Activated T-cell treated with anti-CD3 and anti-CD28 coated beads, Interleukin-2, amount 50 U/mL, for 48 hours (primary cell): ENCODE results near the gene DNAJC17.

ENCODE experiments used
- DNase-seq, 2 experiments: peaks; one replicate each; pipeline ENCODE4 v3.0.0-alpha.2; 2020

The DNAJC17 gene

DNA sequence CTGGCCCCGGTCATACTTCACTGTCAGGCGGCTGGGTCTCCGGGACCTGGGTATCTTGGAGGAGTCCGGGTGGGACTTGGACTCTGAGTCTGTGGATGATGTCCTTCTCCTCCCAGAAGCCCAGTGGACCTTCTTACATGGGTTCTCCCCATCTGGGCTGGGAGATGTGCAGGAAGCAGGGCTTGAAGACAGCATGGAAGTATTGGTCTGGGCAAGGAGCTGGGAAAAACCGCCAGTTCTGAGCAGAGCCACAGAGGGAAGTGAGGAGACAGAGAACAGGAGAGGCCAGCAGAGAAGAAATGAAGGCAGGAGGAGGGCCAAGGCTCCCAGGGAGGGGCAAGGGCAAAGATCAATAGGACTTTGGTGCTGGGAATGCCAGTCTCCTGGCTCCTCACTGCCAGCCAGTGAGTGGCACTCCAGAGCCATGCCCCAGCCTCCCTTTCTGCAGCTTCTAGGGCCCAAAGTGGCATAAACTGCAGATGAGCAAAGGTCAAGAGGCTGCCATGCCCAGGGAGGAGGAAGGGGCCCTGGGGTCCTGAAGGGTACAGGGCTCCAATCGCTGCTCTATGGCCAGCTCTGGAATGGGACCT, 21.3 kb upstream of the DNAJC17 start, which contains the start of gene PPP1R14D:
PPP1R14D (minus strand) TSS at position 262 of the 590 bp plus-strand sequence; CDS start at position 195, 67 bp downstream.
- no peak for DNase-seq

DNA sequence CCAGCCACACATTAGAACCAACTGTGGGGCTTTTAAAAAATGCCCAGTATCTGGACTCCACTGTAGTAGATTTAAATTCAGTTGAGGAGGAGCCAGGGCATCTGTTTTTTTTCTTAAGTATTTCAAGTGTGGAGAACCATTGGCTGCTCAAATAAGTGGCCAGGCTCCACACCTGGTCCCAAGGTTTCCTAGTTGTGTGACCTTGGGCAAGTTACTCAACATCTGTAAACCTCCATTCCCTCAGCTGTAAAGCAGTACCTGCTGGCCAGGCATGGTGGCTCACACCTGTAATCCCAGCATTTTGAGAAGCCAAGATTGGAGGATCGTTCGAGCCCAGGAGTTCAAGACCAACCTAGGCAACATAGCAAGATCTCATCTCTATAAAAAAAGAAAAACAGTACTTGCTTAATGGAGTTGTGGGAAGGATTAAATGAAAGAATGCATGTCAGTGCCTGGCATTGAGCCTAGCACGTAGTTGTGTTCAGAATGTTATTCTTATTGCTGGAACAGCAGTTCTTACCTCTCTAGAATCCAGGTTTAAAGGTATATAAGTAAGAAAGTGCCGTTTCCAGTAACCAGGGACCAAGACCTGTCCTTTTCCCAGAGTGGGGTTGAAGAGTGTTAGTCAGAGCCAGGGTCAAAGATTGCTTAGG, 19.3 kb upstream of the DNAJC17 start:
- DNase-seq: no peak

- no peak for DNase-seq
Measured at GRCh38 chr15:40825661-40826422, 18.6 kb upstream of the DNAJC17 start.

DNA sequence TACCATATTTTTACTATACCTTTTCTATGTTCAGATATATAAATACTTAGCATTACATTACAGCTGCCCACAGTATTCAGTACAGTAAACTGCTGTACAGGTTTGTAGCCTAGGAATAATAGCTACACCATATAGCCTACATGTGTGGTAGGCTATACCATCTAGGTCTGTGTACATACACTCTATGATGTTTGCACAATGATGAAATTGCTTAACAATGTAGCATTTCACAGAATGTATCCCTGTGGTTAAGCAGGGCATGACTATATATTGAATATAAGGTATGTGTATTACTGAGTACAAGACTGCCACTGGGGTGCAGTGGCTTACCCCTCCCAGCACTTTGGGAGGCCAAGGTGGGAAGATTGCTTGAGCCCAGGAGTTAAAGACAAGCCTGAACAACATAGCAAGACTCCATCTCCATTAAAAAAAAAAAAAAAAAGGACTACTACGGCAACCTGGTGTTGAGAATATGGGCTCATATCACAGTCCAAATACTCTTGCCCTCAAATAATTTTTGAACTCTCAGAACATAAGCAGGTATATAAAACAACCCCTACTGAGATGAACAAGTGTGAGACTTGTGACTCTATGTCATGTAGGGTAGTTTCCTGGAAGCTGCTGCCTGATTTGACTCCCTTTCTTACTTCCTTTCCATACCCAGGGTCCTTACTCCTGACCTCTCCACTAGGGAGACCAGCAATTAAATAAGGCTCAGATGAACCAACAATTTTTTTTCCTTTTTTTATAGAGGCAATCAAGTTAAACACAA, 16.5 kb upstream of the DNAJC17 start:
- DNase-seq: no peak

- DNase-seq: no peak
Measured at GRCh38 chr15:40821195-40821594, 13.9 kb upstream of the DNAJC17 start.

GRCh38 chr15:40819048-40819447, 11.8 kb upstream of the DNAJC17 start:
- no peak for DNase-seq

DNA sequence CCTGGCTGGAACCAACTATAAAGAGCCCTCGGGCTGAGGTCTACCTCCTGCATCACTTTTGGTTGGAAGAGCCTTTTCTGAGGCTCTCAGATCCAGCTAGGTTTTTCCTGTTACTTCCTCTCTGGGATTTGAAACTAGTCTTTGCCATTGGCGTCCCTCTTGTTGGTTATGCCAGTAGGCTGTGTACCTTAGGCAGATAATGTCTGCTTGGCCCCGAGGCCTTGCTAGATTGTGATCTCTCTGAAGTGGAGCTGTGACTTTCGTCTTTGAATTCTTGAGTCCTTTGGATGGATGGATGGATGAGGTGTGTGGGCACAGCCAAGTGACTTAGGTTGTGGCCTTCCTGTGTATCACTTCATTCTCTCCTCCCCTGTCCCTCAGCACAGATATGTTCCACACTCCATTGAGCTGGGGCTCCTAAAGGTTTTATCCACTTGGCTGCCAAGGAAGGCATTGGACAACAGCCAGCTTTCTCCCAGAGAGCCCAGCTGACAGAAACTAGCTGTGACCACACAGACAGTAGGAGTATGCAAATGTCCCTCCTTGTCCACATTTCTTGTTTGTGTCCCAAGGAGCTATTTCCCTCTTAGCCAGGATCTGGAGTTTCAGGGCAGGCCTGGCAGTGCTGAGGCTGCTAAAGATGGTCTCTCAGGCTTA, 7.9 kb upstream of the DNAJC17 start:
- no peak for DNase-seq

DNA sequence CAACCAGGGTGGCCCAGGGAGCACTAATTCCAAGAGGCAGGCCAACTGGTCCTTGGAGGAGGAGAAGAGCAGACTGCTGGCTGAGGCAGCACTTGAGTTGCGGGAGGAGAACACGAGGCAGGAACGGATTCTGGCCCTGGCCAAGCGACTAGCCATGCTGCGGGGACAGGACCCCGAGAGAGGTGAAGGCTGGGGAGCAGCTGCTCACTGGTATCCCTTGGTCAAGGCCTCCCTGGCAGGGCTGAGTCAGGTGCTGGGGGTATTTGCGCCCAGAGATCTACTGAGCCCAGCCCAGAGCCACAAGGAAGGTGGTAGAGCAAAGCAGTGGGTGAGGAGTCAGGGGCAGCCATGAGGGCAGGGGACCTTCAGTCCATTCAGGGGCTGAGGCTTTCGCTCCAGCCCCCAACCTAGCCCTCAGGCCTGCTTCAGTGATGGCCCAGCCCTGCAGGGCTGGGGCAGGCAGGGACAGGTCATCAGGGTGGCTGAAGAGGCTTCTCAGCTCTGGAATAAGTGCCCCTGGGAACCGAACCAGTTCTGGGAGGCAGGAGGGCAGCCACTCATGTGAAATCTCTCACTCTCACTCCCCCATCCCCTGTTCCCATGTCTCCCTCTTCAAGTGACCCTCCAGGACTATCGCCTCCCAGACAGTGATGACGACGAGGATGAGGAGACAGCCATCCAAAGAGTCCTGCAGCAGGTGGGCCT, 5.6 kb upstream of the DNAJC17 start:
- no peak for DNase-seq

DNA sequence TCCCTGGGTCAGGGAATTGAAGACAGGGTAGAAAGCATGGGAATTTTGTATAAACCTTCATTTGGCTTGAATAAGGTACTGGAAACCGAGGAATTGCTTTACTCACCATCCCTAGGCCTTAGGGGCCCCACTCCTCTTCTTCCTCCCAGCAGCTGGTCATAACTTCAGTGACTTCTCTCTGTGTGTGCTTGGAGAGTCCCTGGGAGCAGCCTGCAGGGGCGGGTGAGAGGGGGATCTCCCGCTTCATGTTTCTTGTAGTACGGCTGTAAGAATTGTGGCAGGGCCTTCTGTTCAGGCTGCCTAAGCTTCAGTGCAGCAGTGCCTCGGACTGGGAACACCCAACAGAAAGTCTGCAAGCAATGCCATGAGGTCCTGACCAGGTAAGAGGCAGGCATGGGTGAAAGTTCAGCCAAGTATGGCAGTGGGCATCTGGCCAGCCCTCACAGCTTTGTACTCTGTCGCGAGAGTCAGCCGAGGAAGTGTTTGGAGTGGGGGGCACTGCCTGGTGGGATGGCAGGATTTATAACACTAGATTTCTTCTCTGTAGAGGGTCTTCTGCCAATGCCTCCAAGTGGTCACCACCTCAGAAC, 1.7 kb upstream of the DNAJC17 start:
- no peak for DNase-seq

DNA sequence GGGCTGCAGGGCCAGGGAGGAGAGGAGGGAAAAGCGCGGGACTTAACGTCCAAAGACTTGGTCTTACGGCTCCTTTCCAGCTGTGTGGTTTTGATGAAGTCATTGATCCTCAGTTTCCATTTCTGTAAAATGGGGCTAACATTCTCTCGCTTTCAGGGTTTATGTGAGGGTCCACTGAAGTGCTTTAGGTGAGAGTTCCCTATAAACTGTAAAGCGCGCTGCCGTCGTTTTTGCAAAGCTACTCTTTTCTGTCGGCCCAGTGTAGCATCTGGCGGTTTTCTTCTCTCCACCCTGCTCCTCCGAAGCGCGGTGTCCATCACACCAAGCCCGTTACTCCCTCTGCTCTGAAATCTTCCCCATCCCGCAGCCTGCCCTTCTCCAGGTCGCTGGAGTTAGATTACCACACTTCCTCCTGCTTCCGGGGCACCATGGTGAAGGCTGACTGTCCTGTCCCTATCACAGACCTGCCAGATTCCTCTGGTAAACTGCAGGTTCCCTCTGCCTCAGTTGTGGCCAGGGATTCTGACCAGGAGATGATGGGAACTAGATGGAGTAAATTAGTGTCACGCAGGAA, 702 bp upstream of the DNAJC17 start:
- peak in 1 of 2 experiments; percentile 22 for DNase-seq

GRCh38 chr15:40806672-40807027, 623 bp downstream of the DNAJC17 start:
- no peak for DNase-seq

GRCh38 chr15:40803688-40804087, 3.6 kb downstream of the DNAJC17 start:
- DNase-seq: no peak

- no peak for DNase-seq
Measured at GRCh38 chr15:40803076-40803475, 4.2 kb downstream of the DNAJC17 start.

GRCh38 chr15:40799523-40799922, 7.8 kb downstream of the DNAJC17 start:
- DNase-seq: no peak

- DNase-seq: no peak
Measured at GRCh38 chr15:40796512-40796911, 10.8 kb downstream of the DNAJC17 start.

DNA sequence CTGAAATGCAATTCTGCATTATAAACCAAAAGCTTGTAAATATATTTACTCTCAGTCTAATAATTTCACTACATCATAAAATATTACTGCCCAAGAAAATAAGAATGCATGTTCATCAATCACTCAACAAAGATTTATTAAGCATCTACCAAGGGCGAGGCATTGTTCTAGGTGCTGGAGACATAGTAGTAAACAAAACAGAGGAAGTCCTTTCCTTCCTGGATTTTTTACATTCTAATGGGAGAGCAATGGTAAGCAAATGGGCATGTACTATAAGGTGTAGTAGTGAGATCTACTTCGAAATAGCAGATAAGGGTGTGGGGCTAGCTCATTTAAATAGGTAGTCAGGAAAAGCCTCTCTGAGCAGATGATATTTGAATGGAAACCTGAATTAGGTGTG, 11.2 kb downstream of the DNAJC17 start:
- DNase-seq: no peak

DNA sequence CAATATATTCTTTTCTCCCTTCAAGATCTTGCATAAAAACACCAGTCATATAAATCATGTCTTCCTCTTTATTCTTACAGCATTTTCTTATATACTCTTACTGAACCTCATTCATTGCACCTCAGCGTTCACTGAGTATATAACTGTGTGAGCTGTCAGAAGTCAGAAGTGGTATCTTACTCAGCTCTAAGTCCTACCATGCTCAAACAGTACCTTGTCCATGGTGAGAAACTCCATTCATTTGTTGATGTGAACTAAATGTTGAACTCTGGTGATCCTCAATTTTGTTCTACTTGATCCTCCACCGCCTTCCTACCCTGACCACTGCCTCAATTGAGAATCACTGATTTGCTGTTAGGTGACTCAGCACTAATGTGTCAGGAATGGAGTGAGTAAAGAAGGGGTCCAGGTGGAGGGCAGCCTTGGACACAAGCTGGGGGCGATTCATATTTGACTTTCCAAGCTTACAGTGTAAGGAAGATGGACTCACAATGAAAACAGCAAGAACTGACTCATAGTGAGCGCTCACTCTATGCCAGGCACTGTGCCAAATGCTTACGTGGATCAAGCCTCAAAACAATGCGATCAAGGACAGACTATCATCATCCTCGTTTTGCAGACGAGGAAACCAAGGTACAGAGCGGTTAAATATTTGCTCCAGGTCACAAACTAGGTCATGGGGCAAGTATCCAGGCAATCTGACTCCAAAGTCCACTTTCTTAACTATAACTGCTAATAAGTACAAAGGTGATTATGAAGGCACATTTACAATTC, 13.9 kb downstream of the DNAJC17 start:
- peak; percentile 64 to 65 for DNase-seq

DNA sequence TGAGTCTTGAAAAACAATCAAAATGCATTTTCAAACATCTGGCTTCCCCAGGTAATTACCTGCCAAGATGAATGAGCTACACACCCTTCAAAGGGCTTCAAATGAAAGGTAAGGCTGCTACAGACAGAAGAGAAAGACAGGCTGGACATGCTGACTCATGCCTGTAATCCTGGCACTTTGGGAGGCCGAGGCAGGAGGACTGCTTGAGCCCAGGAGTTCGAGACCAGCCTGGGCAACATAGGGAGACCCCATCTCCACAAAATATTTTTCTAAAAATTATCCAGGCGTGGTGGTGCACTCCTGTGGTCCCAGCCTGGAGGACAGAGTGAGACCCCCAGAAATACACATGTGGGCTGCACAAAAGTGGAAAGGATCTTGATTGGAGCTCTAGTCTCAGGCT, 14.9 kb downstream of the DNAJC17 start:
- DNase-seq: no peak

DNA sequence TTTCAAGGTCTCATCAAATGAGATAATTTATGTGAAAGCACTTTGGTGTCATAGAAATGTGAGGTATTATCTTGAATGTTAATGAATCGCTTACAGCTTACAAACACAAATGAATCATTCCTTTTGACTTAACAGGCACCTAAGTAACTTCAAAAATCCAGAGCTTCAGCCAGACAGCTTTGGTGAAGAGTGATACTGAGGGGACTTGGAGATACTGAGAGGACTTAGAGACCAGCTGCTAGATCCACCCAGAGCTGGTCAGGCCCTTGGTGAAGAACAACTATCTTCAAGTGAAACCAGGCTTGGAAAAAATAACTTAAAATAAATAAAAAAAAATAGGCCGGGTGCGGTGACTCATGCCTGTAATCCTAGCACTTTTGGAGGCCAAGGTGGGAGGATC, 16.6 kb downstream of the DNAJC17 start:
- no peak for DNase-seq

DNA sequence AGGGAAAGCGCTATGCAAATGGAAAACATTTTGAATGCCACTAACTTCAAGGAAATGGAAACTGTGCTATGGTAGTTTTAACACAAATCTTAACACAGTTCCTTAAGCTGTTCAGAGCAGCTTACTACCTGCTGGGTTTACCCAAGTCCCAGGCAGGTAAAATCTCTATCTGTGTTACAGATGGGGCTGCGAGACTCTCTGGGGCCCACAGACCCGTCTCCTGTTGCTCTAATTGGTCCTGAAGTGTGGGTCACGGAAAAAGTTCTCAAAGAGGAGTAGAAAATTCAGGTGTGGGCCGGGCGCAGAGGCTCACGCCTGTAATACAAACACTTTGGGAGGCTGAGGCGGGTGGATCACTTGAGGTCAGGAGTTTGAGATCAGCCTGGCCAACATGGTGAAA, 17.3 kb downstream of the DNAJC17 start:
- no peak for DNase-seq

- no peak for DNase-seq
Measured at GRCh38 chr15:40789119-40789518, 18.2 kb downstream of the DNAJC17 start.
